Upper lobe of right lung (tissue), 1 donor: ENCODE data around the gene OOSP2. TPM values are rescaled to one million over a fixed set of nuclear protein-coding genes. Genes with fewer than 3 reads are reported as not detected.
A peak's percentile ranks its signal among the peaks of the same experiment; 100 is the strongest.

Experiments used
- ATAC-seq: fragments of 200-7000 bp; cut with Tn5 transposase; one replicate; pipeline ENCODE4 v1.9.1; 2020; ENCODE audit warnings: mild to moderate bottlenecking, moderate library complexity
- DNase-seq: peaks from one replicate; pipeline ENCODE4 v3.0.0-alpha.2; 2020
- H3K27ac ChIP-seq: fragments of 200-600 bp; one replicate; pipeline ENCODE4 v1.8.0; 2022
- H3K27me3 ChIP-seq: fragments of 200-600 bp; one replicate; pipeline ENCODE4 v1.8.0; 2022; ENCODE audit warnings: mild to moderate bottlenecking
- H3K36me3 ChIP-seq: fragments of 200-600 bp; one replicate; pipeline ENCODE4 v1.8.0; 2022
- H3K4me1 ChIP-seq: fragments of 200-600 bp; one replicate; pipeline ENCODE4 v1.8.0; 2022
- H3K4me3 ChIP-seq: fragments of 200-600 bp; one replicate; pipeline ENCODE4 v1.8.0; 2022; ENCODE audit warnings: mild to moderate bottlenecking
- H3K9me3 ChIP-seq: fragments of 200-600 bp; one replicate; pipeline ENCODE4 v1.8.0; 2022
- CTCF ChIP-seq: fragments of 200-600 bp; IDR thresholded peaks from one replicate; pipeline ENCODE4 v1.8.0; 2022; ENCODE audit warnings: antibody characterized with exemption
- intact Hi-C: fragments of 100-400 bp; cut with DNase I; formaldehyde crosslinking; loops from one replicate; pipeline ENCODE4 v1.11.0; 2022
- total RNA-seq: library from RNA; stranded (reverse); fragmentation: NEBNext Ultra II Directional; extraction: Animal tissue kit (Norgen Biotek cat#: 25700); gene quantifications from one replicate; pipeline ENCODE4 v1.2.1, GENCODE V29; 2021
- donor health status: DM: no; HTN: yes; CAD: no; lungs with severe emphysema.

Gene OOSP2
- total RNA-seq, 1 donor from 2014 or later: not detected

DNA sequence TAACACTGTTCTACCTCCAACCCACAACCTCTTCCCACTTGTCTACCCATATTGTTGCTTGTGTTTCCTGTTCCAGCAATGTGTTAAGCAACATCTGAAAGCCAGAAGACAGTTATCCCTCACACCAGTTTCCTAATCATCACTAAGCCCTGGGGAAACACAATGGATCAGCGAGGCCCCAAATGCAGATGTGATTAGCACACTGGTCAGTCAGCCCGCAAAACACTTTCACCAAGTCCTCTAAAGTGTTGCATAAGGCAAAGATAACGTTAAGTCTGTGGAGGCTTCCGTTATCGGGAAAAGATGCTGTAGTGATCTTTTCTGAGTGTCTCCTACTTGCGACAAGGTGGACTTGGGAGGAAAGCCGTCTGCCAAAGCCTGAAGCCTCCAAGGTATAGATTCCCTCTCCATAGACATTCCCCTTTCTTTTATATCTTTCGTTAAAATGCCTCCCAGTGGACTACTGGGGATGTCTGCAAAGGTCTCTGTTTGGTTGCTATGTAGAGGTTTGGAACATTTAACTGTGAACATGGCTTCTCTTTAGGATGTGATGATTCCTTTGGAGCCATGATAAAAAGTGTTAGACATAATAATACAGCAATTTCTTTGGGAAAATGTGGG lies 16.2 kb downstream of the OOSP2 start, which contains the start of gene MS4A3:
Gene MS4A3 (plus strand): TSS at position 317 of the 621 bp plus-strand sequence. CDS start 4,496 bp downstream, outside the sequence.
- H3K36me3 ChIP-seq: no peaks in the 10 kb centered on the region
- H3K4me3 ChIP-seq: no peak within 1 kb of the TSS
- ATAC-seq (peak; percentile 68), DNase-seq (no peak)
- no peak within 1 kb of the TSS for H3K27ac ChIP-seq
- TF ChIP-seq CTCF: no peak
- intact Hi-C loops: no loop called here
- no peaks in the 10 kb centered on the region for H3K27me3 ChIP-seq
- no peaks in the 10 kb centered on the region for H3K9me3 ChIP-seq
- H3K4me1 ChIP-seq: no peaks in the 10 kb centered on the region

DNA sequence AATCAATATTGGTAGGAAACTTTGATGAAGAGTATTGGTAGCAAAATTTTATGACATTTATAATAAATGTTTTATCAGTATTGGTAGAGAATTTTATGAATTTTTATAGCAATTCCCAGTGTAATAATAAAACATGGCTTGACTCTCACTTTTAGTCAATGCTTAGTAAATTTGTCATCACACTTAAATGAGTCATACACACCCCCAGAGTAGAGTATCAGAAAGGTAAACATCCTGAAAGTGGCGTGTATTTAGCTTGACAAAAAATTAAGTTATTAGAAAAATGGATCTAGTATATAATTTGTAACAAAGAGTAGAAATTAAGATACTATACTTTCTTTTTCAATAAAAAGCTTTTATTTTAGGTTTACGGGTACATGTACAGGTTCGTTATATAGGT lies 18.8 kb downstream of the OOSP2 start:
- H3K9me3 ChIP-seq: no peaks in the 10 kb centered on the region
- no peaks in the 10 kb centered on the region for H3K36me3 ChIP-seq
- intact Hi-C loops: no loop called here
- ATAC-seq (no peak), DNase-seq (no peak)
- no peak overlapping the region for H3K4me3 ChIP-seq
- H3K27me3 ChIP-seq: no peaks in the 10 kb centered on the region
- no peak overlapping the region for H3K27ac ChIP-seq
- H3K4me1 ChIP-seq: no peaks in the 10 kb centered on the region
- no peak for TF ChIP-seq CTCF

DNA sequence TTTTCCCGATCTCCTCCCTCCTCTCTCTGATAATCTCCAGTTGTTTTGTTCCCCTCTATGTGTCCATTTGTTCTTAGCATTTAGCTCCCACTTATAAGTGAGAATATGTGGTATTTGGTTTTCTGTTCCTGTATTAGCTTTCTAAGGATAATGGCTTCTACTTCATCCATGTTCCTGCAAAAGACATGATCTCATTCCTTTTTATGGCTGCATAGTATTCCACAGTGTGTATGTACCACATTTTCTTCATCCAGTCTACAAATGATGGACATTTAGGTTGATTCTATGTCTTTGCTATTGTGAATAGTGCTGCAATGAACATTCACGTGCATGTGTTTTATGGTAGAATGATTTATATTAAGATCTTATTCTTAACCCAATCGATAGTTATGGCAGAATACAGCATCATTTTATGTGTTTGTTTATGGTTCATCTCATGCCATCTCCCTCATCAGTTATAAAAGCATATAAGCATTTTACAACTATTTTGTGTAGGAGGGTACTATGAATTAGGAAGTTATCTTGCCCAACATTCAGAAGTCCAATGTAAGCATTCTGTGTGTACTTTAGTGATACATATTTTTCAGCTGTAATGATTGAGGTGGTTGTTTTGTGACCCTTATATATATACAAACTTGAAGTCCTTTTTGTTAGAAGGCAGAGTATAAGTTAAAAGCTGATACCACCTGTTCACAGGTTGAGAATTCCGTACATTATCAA lies 19.5 kb downstream of the OOSP2 start:
- intact Hi-C loops: no loop called here
- H3K36me3 ChIP-seq: no peaks in the 10 kb centered on the region
- no peaks in the 10 kb centered on the region for H3K4me1 ChIP-seq
- H3K27ac ChIP-seq: no peak overlapping the region
- DNase-seq (no peak), ATAC-seq (no peak)
- H3K27me3 ChIP-seq: no peaks in the 10 kb centered on the region
- H3K9me3 ChIP-seq: no peaks in the 10 kb centered on the region
- no peak overlapping the region for H3K4me3 ChIP-seq
- TF ChIP-seq CTCF: no peak

DNA sequence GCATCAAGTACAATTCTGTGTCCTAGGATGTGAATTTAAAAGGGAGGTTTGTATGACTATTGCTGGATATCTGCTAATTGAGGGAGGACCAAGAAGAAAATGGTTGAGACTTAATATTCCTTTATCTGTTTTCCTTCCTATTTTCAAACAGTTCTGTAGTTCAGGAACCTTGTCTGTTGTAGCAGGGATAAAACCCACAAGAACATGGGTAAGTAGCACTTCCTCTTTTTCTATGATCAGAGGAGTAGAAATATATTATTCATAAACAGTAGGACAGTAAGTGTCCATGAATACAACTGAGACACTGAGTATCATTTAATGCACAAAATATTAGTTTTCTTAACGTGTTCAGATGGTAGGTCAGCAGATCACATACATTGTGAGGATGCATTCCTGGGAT lies 23.9 kb downstream of the OOSP2 start:
- no peaks in the 10 kb centered on the region for H3K27me3 ChIP-seq
- H3K9me3 ChIP-seq: no peaks in the 10 kb centered on the region
- no peaks in the 10 kb centered on the region for H3K4me1 ChIP-seq
- DNase-seq (no peak), ATAC-seq (peak; percentile 39)
- H3K36me3 ChIP-seq: no peaks in the 10 kb centered on the region
- no peak overlapping the region for H3K27ac ChIP-seq
- intact Hi-C loops: no loop called here
- no peak overlapping the region for H3K4me3 ChIP-seq
- no peak for TF ChIP-seq CTCF

DNA sequence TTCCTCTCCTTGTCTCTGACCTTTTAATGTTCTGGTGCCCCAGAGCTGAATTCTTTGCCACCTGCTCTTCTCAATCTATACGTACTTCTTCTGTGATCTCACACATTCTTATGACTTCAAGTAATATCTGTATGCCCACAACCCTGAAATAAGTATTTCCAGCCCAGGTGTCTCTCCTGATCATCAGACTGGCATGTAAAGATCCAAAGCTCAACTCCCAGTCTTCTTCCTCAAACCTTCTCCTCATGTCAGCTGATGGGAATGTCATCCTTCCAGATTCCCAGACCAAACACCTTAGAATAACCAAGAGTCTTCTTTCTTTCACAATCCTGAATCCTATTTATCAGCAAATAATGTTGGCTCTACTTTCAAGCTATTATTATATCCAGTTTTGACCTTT lies 25.6 kb downstream of the OOSP2 start:
- no peak for TF ChIP-seq CTCF
- no peak for DNase-seq
- intact Hi-C loops: no loop called here

More for the DNA sequence above, 25.6 kb downstream of the OOSP2 start:
- no peak for ATAC-seq
- Histone ChIP-seq H3K27me3 (no peaks in the 10 kb centered on the region), H3K4me1 (no peaks in the 10 kb centered on the region), H3K27ac (no peak overlapping the region), H3K9me3 (no peaks in the 10 kb centered on the region), H3K4me3 (no peak overlapping the region), H3K36me3 (no peaks in the 10 kb centered on the region)
